Caco-2 (cell line): ENCODE data around the gene KMT5C. TPM values are rescaled to one million over a fixed set of nuclear protein-coding genes. Genes with fewer than 3 reads are reported as not detected.

Source experiments
- BruUV-seq: library from RNA; stranded (reverse); fragments of 400-500 nt; replicated peaks from 2 replicates; lab custom pipeline; 2021; lab: Mats Ljungman, UMichigan
- CTCF ChIA-PET: fragments of 300-600 bp; sonication (Branson Sonifier 250); formaldehyde crosslinking; loops from one replicate; lab custom pipeline; 2022; ENCODE audit warnings: antibody characterized with exemption; lab: Charles Lee
- POLR2A ChIA-PET: fragments of 300-600 bp; sonication (Branson Sonifier 250); formaldehyde crosslinking; loops from one replicate; lab custom pipeline; 2022; ENCODE audit warnings: antibody characterized with exemption; lab: Charles Lee
- DNase-seq, 2 experiments: peaks; one replicate each; pipeline versions ENCODE4 v3.0.0 to v3.0.0-alpha.2; 2020 to 2022
- H3K27me3 ChIP-seq: replicated peaks from 2 replicates; pipeline ENCODE4 v1.6.0; 2011; ENCODE audit warnings: low read length; ENCODE audit not compliant: control insufficient read depth, insufficient read depth
- H3K36me3 ChIP-seq: 2 replicates; pipeline ENCODE4 v1.5.1; 2011; ENCODE audit warnings: low read length; ENCODE audit not compliant: control insufficient read depth, insufficient read depth
- H3K4me1 ChIP-seq: fragments of 250-450 bp; sonication (Bioruptor Pico); 2 replicates; pipeline ENCODE4 v1.5.1; 2020; ENCODE audit warnings: mild to moderate bottlenecking
- H3K4me3 ChIP-seq: 2 replicates; pipeline ENCODE4 v1.5.1; 2011; ENCODE audit warnings: low read depth, mild to moderate bottlenecking, control low read depth, low read length
- H3K9me3 ChIP-seq: fragments of 250-450 bp; sonication (Bioruptor Pico); 2 replicates; pipeline ENCODE4 v1.5.1; 2020; ENCODE audit warnings: mild to moderate bottlenecking, moderate library complexity
- H3K27ac Mint-ChIP-seq: one replicate; pipeline ENCODE4 v1.8.0; 2022; ENCODE audit warnings: mixed read lengths; ENCODE audit not compliant: unreplicated experiment
- H3K27me3 Mint-ChIP-seq: one replicate; pipeline ENCODE4 v1.8.0; 2022; ENCODE audit warnings: mixed read lengths; ENCODE audit not compliant: insufficient read depth, unreplicated experiment
- H3K36me3 Mint-ChIP-seq: one replicate; pipeline ENCODE4 v1.8.0; 2022; ENCODE audit warnings: mild to moderate bottlenecking, mixed read lengths; ENCODE audit not compliant: insufficient read depth, unreplicated experiment
- H3K4me1 Mint-ChIP-seq: one replicate; pipeline ENCODE4 v1.8.0; 2022; ENCODE audit warnings: low read depth, mixed read lengths; ENCODE audit not compliant: unreplicated experiment
- H3K4me3 Mint-ChIP-seq: one replicate; pipeline ENCODE4 v1.8.0; 2022; ENCODE audit warnings: mild to moderate bottlenecking, moderate library complexity, mixed read lengths; ENCODE audit not compliant: unreplicated experiment
- H3K9me3 Mint-ChIP-seq: one replicate; pipeline ENCODE4 v1.8.0; 2022; ENCODE audit warnings: mixed read lengths; ENCODE audit not compliant: unreplicated experiment
- intact Hi-C: fragments of 100-400 bp; cut with micrococcal nuclease; formaldehyde crosslinking; loops from one replicate; pipeline ENCODE4 v1.10.0; 2022; ENCODE audit not compliant: unreplicated experiment
- total RNA-seq: library from RNA; stranded (reverse); gene quantifications from 2 replicates; pipeline ENCODE4 v1.2.3, GENCODE V29; 2022
- TF ChIP-seq, protein P1 (sequence below), 2 experiments: fragments of 200-600 bp in 1 of 2; IDR thresholded peaks; 1 replicate in 1 of 2; 2 replicates in 1 of 2; pipeline versions ENCODE4 v1.5.1 to v1.8.0; 2011 to 2022; ENCODE audit warnings: antibody characterized with exemption in 1 of 2, control low read depth in 1 of 2, inconsistent platforms in 1 of 2, low read depth in 1 of 2, low read length in 1 of 2, mild to moderate bottlenecking in 1 of 2, moderate library complexity in 1 of 2; ENCODE audit not compliant: insufficient read depth in 1 of 2, severe bottlenecking in 1 of 2, unreplicated experiment in 1 of 2

The KMT5C gene
- total RNA-seq, 1 experiment from 2014 or later, result 26.3 TPM

DNA sequence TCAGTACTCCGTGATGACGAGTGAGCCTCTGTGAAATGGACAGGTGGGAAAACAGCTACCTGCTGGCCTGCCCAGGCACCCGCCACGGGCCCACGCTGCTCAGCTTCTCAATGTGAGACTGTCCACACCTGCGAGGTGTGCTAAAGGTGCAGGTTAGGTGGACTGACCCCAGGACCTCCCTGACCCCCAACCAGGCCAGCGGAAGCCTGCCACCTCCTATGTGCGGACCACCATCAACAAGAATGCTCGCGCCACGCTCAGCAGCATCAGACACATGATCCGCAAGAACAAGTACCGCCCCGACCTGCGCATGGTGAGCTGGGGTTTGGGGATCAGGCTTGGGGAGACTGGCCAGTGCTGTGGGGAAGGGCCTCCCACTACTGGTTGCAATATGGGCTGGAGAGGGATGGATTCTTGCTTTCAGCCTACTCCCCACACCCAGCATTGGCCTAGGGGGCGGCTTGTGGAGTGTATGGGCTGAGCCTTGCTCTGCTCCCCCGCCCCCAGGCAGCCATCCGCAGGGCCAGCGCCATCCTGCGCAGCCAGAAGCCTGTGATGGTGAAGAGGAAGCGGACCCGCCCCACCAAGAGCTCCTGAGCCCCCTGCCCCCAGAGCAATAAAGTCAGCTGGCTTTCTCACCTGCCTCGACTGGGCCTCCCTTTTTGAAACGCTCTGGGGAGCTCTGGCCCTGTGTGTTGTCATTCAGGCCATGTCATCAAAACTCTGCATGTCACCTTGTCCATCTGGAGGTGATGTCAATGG lies 48.2 kb downstream of the KMT5C start:
- TF ChIP-seq, protein P1, sequence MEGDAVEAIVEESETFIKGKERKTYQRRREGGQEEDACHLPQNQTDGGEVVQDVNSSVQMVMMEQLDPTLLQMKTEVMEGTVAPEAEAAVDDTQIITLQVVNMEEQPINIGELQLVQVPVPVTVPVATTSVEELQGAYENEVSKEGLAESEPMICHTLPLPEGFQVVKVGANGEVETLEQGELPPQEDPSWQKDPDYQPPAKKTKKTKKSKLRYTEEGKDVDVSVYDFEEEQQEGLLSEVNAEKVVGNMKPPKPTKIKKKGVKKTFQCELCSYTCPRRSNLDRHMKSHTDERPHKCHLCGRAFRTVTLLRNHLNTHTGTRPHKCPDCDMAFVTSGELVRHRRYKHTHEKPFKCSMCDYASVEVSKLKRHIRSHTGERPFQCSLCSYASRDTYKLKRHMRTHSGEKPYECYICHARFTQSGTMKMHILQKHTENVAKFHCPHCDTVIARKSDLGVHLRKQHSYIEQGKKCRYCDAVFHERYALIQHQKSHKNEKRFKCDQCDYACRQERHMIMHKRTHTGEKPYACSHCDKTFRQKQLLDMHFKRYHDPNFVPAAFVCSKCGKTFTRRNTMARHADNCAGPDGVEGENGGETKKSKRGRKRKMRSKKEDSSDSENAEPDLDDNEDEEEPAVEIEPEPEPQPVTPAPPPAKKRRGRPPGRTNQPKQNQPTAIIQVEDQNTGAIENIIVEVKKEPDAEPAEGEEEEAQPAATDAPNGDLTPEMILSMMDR (IDR thresholded peaks at IDR 0.05; ENCODE audit: insufficient read depth in 1 of 2, low read depth in 1 of 2, low read length in 1 of 2, severe bottlenecking in 1 of 2, unreplicated experiment in 1 of 2), result no peak
- H3K27ac Mint-ChIP-seq, result peak overlapping the region; percentile 70
- Histone ChIP-seq H3K4me3 (peak overlapping the region; percentile 5; the same call in 1 of the 2 replicates), H3K9me3 (no peaks in the 10 kb centered on the region), H3K27me3 (no peaks in the 10 kb centered on the region), H3K36me3 (peaks cover 18% of the 10 kb centered on the region), H3K4me1 (peaks cover 22% of the 10 kb centered on the region)
- peaks cover 65% of the 10 kb centered on the region for H3K36me3 Mint-ChIP-seq
- intact Hi-C loops, result loop anchor here (10.0 kb wide), 1 partner anchor 247 kb away; no protein-coding TSS in a partner anchor
- no peak for DNase-seq
- no peaks in the 10 kb centered on the region for H3K27me3 Mint-ChIP-seq
- peaks cover 7% of the 10 kb centered on the region for H3K4me1 Mint-ChIP-seq
- CTCF ChIA-PET, result interaction anchor here (0.6 kb wide), 1 partner anchor 237 kb away, joined by 3 read pairs; no protein-coding TSS in a partner anchor
- no peaks in the 10 kb centered on the region for H3K9me3 Mint-ChIP-seq
- H3K4me3 Mint-ChIP-seq, result peak overlapping the region; percentile 93
- POLR2A ChIA-PET, result interaction anchor here (0.6 to 2.2 kb wide), 2 partner anchors 20 to 49 kb away, joined by 4 to 10 read pairs; partner anchors contain the start of genes KMT5C and UBE2S
- no TSS peak for BruUV-seq

- POLR2A ChIA-PET, result interaction anchor here (1.5 to 2.2 kb wide), 2 partner anchors 18 to 50 kb away, joined by 10 read pairs; partner anchors contain the start of genes KMT5C and UBE2S
- H3K36me3 Mint-ChIP-seq, result peaks cover 71% of the 10 kb centered on the region
- no peaks in the 10 kb centered on the region for H3K27me3 ChIP-seq
- TF ChIP-seq, protein P1 (IDR thresholded peaks at IDR 0.05; ENCODE audit: insufficient read depth in 1 of 2, low read depth in 1 of 2, low read length in 1 of 2, severe bottlenecking in 1 of 2, unreplicated experiment in 1 of 2), result no peak
- peaks cover 18% of the 10 kb centered on the region for H3K36me3 ChIP-seq
- CTCF ChIA-PET, result interaction anchor here (0.5 kb wide), 1 partner anchor 15 kb away, joined by 6 read pairs; no protein-coding TSS in a partner anchor
- H3K27me3 Mint-ChIP-seq, result no peaks in the 10 kb centered on the region
- no peak for DNase-seq
- peaks cover 18% of the 10 kb centered on the region for H3K4me1 ChIP-seq
- H3K9me3 Mint-ChIP-seq, result no peaks in the 10 kb centered on the region
- intact Hi-C loops, result loop anchor here (10.0 kb wide), 1 partner anchor 245 kb away; no protein-coding TSS in a partner anchor
- no TSS peak for BruUV-seq
- H3K4me1 Mint-ChIP-seq, result peaks cover 7% of the 10 kb centered on the region
- no peak overlapping the region for H3K4me3 Mint-ChIP-seq
- no peaks in the 10 kb centered on the region for H3K9me3 ChIP-seq
- H3K27ac Mint-ChIP-seq, result peak overlapping the region; percentile 75
- no peak overlapping the region for H3K4me3 ChIP-seq
Measured at GRCh38 chr19:55389386-55390317, 50.0 kb downstream of the KMT5C start.

DNA sequence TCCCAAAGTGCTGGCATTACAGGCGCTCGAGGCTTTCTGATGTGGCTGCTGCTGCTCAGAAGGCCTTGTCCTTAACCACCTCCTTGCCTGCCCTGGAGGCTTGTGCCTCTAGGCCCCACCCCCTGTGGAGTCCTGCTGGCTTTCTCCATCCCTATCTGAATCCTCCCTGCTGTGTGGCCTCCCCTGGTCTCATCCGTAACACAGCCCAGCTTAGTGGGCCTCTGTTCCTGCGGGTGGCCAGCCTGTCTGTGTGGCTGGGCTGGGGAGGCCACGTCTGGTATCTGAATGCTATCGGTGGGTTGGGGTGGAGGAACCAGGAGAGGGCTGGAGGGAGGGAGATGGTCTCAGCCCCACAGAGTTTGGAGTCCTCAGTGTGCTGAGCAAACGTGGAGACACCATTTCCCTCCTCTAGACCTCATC lies 50.8 kb downstream of the KMT5C start:
- Histone ChIP-seq H3K36me3 (peaks cover 18% of the 10 kb centered on the region), H3K4me3 (no peak overlapping the region), H3K9me3 (no peaks in the 10 kb centered on the region), H3K4me1 (peaks cover 18% of the 10 kb centered on the region), H3K27me3 (no peaks in the 10 kb centered on the region)
- CTCF ChIA-PET, result no interaction called here
- no peak overlapping the region for H3K4me3 Mint-ChIP-seq
- no peaks in the 10 kb centered on the region for H3K27me3 Mint-ChIP-seq
- no TSS peak for BruUV-seq
- no peak for DNase-seq
- POLR2A ChIA-PET, result interaction anchor here (0.5 to 1.5 kb wide), 2 partner anchors 17 to 55 kb away, joined by 5 to 10 read pairs; partner anchors contain the start of gene UBE2S
- H3K27ac Mint-ChIP-seq, result peak overlapping the region; percentile 51
- peaks cover 67% of the 10 kb centered on the region for H3K36me3 Mint-ChIP-seq
- intact Hi-C loops, result no loop called here
- TF ChIP-seq, protein P1 (IDR thresholded peaks at IDR 0.05; ENCODE audit: insufficient read depth in 1 of 2, low read depth in 1 of 2, low read length in 1 of 2, severe bottlenecking in 1 of 2, unreplicated experiment in 1 of 2), result no peak
- H3K9me3 Mint-ChIP-seq, result no peaks in the 10 kb centered on the region
- peaks cover 7% of the 10 kb centered on the region for H3K4me1 Mint-ChIP-seq
